GM19455 (cell line): ENCODE results near the gene ARHGAP9.
"Not testable (repeated sequence)": the region's sequence is repeated elsewhere in the genome, so short reads cannot be mapped to it uniquely, and the experiment has no call there.

Source experiments
- ATAC-seq: cut with Tn5 transposase; IDR thresholded peaks from one replicate; pipeline ENCODE4 v1.9.1; 2021; ENCODE audit not compliant: unreplicated experiment

The ARHGAP9 gene

GRCh38 chr12:57517718-57518117 is 38.1 kb upstream of the ARHGAP9 start:
- not testable (repeated sequence) for ATAC-seq

GRCh38 chr12:57517187-57517586 is 37.5 kb upstream of the ARHGAP9 start:
- ATAC-seq = no peak

DNA sequence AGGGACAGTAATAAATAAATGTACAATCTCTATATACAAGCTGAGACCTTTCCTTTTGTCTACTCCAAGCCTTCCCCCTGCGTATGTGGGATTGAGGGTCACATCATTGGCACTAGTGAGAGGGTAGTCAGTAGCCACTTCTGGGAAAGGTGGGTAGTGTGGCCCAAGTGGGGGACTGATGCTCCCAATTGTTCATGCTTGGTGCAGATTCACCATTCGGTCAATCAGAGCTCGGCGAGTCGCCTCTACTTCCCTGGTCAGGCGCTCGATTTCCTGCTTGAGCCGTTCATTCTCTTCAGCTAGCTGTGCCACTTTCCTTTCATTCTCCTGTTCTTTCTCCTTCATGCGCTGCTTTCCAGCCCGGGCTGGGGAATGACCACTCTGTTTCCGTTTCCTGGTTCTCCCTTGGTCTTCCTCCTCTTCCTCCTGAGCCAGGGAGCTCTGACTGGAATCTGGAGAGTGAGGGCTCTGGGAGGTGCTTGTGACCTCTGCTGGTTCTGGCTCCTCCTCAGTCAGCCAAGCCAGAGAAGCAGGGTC is 37.0 kb upstream of the ARHGAP9 start:
- no peak for ATAC-seq

- no peak for ATAC-seq
These were observed 36.4 kb upstream of the ARHGAP9 start for GRCh38 chr12:57515934-57516541.

DNA sequence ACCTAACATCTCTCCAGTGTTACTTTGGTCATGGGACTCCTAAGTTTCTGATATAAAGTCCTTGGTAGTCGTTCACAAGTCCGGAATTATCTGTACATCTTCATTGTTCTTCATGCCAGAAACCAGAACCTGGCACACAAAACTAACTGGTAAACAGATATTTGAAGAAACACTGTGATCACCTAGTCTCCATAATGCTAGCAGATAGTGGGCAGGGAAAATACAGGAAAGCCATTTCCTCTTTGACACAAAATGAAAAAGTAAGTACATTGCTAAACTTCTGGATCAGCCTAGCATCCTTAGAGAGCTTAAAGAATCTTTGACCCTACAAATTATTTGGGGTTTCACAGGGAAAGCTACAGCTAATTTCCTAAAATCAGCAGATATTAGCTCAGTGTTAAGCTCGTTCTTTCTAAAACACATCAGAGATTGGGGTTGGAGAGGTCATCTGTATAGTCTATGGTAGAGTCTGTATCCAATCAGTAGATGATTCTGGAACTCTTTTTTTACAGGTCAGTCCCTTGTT is 35.8 kb upstream of the ARHGAP9 start:
- no peak for ATAC-seq

GRCh38 chr12:57514720-57515407 is 35.2 kb upstream of the ARHGAP9 start:
- ATAC-seq = no peak

DNA sequence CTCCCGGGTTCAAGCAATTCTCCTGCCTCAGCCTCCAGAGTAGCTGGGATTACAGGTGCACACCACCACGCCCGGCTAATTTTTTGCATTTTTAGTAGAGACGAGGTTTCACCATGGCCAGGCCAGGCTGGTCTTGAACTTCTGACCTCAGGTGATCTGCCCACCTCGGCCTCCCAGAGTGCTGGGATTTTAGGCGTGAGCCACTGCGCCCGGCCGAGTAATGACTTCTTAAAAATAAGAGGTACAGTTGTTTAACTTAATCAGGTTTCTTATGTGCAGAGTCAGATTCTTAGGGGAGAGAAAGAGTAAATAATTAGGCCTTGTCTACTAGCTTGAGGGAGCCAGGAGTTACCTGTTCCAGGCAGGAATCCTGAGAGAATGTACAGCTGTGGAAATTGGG is 34.6 kb upstream of the ARHGAP9 start:
- ATAC-seq = not testable (repeated sequence)

DNA sequence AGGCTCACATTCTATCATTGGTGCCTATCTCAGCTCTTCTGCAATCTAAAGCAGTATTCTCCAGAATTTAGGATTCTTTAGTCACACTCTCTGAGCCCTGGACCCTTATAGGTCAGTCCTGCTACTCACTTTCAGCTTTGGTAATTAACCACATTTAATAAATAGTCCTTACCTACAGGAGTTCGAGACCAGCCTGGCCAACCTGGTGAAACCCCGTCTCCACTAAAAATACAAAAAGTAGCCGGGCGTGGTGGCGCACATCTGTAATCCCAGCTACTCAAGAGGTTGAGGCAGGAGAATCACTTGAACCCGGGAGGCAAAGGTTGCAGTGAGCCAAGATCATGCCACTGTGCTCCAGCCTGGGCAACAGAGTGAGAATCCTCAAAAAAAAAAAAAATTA is 34.0 kb upstream of the ARHGAP9 start:
- ATAC-seq = not testable (repeated sequence)

- no peak for ATAC-seq
These were observed 33.6 kb upstream of the ARHGAP9 start for GRCh38 chr12:57513266-57513665.

GRCh38 chr12:57512665-57513064 is 33.0 kb upstream of the ARHGAP9 start:
- ATAC-seq = no peak

- no peak for ATAC-seq
These were observed 32.1 kb upstream of the ARHGAP9 start for GRCh38 chr12:57511588-57512325.

DNA sequence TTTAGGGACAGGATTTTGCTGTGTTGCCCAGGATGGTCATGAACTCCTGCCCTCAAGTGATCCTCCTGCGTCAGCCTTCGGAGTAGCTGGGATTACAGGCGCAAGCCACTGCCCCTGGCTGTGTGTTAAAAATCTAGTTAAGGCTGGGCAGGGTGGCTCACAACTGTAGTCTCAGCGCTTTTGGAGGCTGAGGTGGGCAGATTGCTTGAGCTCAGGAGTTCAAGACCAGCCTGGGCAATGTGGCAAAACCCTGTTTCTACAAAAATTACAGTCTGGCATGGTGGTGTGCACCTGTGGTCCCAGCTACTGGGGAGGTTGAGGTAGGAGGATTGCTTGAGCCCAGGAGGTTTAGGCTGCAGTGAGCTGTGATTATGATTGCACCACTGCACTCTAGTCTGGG is 31.5 kb upstream of the ARHGAP9 start:
- ATAC-seq = no peak

DNA sequence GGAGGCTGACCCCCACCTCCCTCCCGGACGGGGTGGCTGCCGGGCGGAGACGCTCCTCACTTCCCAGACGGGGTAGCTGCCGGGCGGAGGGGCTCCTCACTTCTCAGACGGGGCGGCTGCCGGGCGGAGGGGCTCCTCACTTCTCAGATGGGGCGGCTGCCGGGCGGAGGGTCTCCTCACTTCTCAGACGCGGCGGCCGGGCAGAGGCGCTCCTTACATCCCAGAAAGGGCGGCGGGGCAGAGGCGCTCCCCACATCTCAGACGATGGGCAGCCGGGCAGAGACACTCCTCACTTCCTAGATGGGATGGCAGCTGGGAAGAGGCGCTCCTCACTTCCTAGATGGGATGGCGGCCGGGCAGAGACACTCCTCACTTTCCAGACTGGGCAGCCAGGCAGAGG is 28.1 kb upstream of the ARHGAP9 start:
- ATAC-seq = not testable (repeated sequence)

DNA sequence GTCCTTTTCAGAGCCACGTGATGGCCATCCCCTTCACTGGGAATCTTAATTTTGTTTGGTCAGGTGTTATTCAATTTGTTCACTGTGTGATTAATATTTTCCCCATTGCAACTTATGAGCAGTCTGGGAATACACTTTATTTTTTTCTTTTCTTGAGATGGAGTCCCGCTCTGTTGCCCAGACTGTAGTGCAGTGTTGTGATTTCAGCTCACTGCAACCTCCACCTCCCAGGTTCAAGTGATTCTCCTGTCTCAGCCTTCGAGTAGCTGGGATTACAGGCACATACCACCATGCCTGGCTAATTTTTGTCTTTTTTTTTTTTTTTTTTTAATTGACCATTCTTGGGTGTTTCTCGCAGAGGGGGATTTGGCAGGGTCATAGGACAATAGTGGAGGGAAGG is 26.9 kb upstream of the ARHGAP9 start:
- ATAC-seq = not testable (repeated sequence)

DNA sequence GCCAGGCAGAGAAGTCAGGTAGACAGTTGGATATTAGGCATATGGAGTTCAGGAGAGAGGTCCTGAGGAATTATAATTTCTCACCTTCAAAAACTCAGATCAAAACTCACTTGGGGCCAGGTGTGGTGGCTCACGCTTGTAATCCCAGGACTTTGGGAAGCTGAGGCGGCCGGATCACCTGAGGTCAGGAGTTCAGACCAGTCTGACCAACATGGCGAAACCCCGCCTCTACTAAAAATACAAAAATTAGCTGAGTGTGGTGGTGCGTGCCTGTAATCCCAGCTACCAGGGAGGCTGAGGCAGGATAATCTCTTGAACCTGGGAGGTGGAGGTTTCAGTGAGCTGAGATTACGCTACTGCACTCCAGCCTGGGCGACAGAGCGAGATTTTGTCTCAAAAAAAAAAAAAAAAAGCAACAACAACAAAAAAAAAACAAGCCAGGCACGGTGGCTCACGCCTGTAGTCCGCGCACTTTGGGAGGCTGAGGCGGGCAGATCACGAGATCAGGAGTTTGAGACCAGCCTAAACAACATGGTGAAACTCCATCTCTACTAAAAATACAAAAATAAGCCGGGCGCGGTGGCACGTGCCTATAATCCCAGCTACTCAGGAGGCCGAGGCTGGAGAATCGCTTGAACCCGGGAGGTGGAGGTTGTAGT is 22.8 kb upstream of the ARHGAP9 start:
- ATAC-seq = not testable (repeated sequence)

DNA sequence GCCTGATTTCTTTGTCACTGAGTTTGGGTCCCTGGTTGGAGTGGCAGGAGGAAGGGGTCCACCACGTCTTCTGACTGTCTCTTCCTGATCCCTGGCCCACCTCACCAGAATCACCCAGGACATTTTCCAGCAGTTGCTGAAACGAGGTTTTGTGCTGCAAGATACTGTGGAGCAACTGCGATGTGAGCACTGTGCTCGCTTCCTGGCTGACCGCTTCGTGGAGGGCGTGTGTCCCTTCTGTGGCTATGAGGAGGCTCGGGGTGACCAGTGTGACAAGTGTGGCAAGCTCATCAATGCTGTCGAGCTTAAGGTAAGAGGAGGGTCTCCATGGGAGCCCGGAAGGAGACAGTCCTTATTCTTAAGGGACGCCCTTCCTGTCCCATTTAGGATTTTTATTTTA is 20.5 kb upstream of the ARHGAP9 start:
- ATAC-seq = no peak

DNA sequence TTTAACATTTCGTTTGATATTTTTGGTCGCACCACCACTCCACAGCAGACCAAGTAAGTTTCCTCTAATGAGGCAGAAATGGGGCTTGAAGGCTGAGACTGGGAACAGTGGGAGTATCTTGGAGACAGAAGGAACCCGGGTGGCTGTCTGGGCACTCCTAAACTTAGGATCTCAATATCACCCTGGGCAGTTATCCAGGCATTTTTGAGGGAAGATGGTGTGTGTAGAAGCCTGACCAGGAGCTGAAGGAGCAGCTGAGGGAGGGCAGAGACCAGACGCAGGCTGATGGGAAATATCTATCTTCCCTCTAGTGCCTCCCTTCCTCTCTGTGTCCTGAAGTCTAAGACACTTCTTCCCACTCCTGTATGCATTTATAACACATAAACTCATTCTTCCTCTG is 18.9 kb upstream of the ARHGAP9 start:
- no peak for ATAC-seq

DNA sequence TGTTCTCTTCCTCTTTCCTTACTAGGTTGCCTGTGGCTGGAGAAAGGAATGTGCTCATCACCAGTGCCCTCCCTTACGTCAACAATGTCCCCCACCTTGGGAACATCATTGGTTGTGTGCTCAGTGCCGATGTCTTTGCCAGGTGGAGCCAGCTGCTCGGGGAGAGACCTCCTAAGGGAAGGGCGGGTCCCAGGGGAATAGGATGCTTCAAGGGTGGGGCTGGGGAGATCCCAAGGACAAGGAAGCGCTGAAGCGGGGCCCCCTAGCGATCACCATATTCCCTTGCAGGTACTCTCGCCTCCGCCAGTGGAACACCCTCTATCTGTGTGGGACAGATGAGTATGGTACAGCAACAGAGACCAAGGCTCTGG is 18.5 kb upstream of the ARHGAP9 start:
- ATAC-seq = no peak

DNA sequence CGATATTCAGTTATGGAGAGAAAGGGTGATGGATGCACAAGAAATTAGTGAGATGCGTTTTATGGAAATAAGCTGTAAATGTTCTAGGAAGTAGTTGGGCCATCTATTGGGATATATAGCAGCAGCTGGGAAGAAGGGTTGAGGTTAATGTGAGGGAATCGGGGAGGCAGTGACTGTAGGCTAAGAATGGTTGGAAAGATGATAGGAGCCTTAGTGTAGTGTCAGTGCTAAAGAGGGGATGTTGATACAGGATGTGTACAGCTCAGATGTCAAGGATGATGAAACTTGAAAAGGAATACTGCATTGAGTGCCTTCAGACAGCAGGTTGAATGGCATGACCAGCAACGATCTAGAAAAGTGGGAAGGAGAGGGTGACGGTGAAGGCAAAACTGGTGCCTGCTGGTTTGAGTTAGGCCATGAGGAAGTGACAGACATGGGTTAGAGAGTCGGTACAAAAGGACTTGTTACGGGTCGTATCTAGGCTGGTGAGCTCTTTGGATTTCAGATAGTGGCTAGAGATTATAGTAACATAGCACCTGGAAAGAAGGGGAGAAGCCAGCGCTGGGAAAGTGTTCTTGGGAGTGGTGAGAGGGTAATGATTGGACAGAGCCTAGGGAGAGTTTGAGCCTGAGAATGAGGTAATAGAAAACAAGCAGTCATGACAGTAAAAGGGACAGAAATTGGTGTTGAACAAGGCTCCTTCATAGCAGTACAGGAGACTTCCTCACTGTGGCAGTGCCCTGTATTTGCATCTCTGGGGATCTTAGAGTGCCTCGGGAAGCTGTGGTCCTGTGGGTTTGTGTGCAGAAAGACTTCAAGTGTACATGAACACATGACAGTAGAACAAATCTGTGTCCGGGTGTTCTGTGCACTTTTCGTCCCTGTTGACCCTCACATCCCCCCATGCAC is 17.8 kb upstream of the ARHGAP9 start:
- no peak for ATAC-seq

- no peak for ATAC-seq
These were observed 17.2 kb upstream of the ARHGAP9 start for GRCh38 chr12:57496822-57497221.
